Subcutaneous abdominal adipose tissue (tissue), 5 donors: ENCODE measurements around the gene SEMA6B.

Experiments
- H3K27ac ChIP-seq: one replicate; pipeline ENCODE4 v1.7.0; 2013; ENCODE audit warnings: low read depth, mild to moderate bottlenecking, inconsistent platforms, low read length, moderate library complexity
- H3K27me3 ChIP-seq, 5 donors: one replicate each; pipeline ENCODE4 v1.7.0; 2013; ENCODE audit warnings: low read length in 5 of 5, inconsistent platforms in 1 of 5; ENCODE audit not compliant: control insufficient read depth in 5 of 5, insufficient read depth in 4 of 5
- H3K36me3 ChIP-seq, 5 donors: one replicate each; pipeline ENCODE4 v1.7.0; 2013; ENCODE audit warnings: low read length in 5 of 5; ENCODE audit not compliant: control insufficient read depth in 5 of 5, insufficient read depth in 5 of 5
- H3K4me1 ChIP-seq, 5 donors: one replicate each; pipeline ENCODE4 v1.7.0; 2013; ENCODE audit warnings: low read length in 5 of 5, mild to moderate bottlenecking in 3 of 5, moderate library complexity in 1 of 5; ENCODE audit not compliant: control insufficient read depth in 5 of 5, insufficient read depth in 5 of 5
- H3K4me3 ChIP-seq, 5 donors: one replicate each; pipeline ENCODE4 v1.7.0; 2013; ENCODE audit warnings: low read length in 5 of 5, low read depth in 1 of 5
- H3K9ac ChIP-seq, 5 donors: one replicate each; pipeline ENCODE4 v1.7.0; 2013; ENCODE audit warnings: low read length in 5 of 5, mild to moderate bottlenecking in 4 of 5, moderate library complexity in 3 of 5
- H3K9me3 ChIP-seq, 5 donors: one replicate each; pipeline ENCODE4 v1.7.0; 2013; ENCODE audit warnings: low read length in 5 of 5; ENCODE audit not compliant: control insufficient read depth in 5 of 5
- donor health status: healthy.
- donor health status: healthy.
- donor health status: healthy.
- donor health status: healthy.
- donor health status: healthy.

SEMA6B gene

DNA sequence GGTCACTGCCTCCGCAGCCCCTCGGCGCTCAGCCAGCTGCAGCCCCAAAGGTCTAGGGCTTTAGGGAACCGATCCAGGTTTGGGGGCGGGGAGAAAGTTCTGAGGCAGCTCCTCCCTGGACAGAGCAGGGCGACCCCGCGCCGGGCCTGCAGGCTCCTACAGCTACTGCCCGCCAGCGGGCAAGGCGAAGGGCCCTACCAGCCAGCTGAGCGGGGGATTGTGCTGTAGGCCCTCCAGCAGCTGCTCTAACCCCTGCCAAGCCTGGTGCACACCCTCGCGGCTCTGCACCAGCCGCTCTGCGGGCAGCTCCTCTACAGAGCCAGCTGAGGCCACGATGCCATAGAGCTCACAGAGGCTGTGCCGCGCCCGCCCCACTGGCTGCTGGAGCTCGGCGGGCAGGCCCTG is 55.2 kb downstream of the SEMA6B start:
- H3K36me3 ChIP-seq = peaks cover 0 to 86% (median 76%) of the 10 kb centered on the region in 5 donors
- H3K9me3 ChIP-seq = no peaks in the 10 kb centered on the region
- H3K4me3 ChIP-seq = peak overlapping the region in 2 of 5 donors; percentile 6 to 35
- H3K4me1 ChIP-seq = peaks cover 9 to 69% (median 56%) of the 10 kb centered on the region in 5 donors
- H3K27me3 ChIP-seq = no peaks in the 10 kb centered on the region
- H3K27ac ChIP-seq = peak overlapping the region; percentile 90
- no peak overlapping the region for H3K9ac ChIP-seq

DNA sequence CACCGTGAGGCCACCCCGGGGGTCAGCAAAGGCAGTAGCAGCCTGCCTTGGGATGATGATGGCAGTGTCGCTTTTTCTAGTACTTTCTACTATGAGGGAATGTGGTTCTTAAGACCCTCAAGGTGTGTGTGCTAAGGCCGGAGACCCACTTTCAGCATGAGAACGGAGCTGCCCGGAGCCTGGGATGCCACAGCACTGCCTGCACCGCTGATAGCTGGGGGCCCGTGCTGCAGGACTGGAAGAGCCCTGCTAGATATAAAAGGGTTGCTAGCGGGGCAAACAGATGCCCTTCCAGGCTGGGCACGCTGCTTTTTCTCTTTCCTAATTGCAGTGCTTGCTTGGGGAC is 55.7 kb downstream of the SEMA6B start:
- peak overlapping the region; percentile 90 for H3K27ac ChIP-seq
- peak overlapping the region in 1 of 5 donors; percentile 35 for H3K4me3 ChIP-seq
- peaks cover 0 to 87% (median 76%) of the 10 kb centered on the region in 5 donors for H3K36me3 ChIP-seq
- no peak overlapping the region for H3K9ac ChIP-seq
- H3K9me3 ChIP-seq = no peaks in the 10 kb centered on the region
- no peaks in the 10 kb centered on the region for H3K27me3 ChIP-seq
- H3K4me1 ChIP-seq = peaks cover 9 to 69% (median 56%) of the 10 kb centered on the region in 5 donors

DNA sequence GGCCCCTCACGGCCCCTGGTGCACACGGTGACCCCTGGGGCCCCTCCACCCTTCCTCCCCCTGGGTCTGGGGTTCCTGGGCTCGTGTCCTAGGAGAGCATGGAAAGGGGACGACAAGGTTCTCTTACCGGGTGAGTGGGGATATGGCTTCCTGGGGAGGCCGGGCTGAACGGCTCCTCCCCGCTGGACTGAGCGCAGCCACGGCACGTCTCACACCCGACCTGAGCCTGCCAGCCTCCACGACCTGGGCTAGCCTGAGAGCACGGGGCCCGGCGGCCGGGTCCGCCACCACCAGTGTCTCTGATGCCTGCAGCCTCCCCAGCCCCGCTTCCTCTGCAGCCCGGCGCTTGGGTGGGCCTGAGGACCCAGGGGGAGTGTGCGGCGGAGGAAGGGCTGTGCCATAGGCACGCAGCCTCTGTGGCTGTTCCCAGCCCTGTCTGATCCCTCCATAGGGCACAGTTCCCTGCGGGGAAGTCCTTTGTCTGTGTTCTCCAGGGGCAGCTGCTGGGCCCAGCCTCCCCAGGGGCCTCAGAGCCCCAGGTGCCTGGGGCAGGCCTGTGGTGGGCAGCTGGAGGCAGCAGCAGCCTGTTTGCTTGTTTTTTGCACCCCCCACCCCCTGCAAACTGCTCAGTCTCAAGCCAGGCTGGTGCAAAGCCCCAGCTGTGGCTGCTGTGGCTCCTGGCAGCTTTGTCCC is 56.2 kb downstream of the SEMA6B start:
- H3K36me3 ChIP-seq = peaks cover 0 to 88% (median 77%) of the 10 kb centered on the region in 5 donors
- H3K9me3 ChIP-seq = no peaks in the 10 kb centered on the region
- no peaks in the 10 kb centered on the region for H3K27me3 ChIP-seq
- peak overlapping the region in 1 of 5 donors; percentile 35 for H3K4me3 ChIP-seq
- H3K4me1 ChIP-seq = peaks cover 9 to 64% (median 53%) of the 10 kb centered on the region in 5 donors
- no peak overlapping the region for H3K9ac ChIP-seq
- H3K27ac ChIP-seq = peak overlapping the region; percentile 90

DNA sequence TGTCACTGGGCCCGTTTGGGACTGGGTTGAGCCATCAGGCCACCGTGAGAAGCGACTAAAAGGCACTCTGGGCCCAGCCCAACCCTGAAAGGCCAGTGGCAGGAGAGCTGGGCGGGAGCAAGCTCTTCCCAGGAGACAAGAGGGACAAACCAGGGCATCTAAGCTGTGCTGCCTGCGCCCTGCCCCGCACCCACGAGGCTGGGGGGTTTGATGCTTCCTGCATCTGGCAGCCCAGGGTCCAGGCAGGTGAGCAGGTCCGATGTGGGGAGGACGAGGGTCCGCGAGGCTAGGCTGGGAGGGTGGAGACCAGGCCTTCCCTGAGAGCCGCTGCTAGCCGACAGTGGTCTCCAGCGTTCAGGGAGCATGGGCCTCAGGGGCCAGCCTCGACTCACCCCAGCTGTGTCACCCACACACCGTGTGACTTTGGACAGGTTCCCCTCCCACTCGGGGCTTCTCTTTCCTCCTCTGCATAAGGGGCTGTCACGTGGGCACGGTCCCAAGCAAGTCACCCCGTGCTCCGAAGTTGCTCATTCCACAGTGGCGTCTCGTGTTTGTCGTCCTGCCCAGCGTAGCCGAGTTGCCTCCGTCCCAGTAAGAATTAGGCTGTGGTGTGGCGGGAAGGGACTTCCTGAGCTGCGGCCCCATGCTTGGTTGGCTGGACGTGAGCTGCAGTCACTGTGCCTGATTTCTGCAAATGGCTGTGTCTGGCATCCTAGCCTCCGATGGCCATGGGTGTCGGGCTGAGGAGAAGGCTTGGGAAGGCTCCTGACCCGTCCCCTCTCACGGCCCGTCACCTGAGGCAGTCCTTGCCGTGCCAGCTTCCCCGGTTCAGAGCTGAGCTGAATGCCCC is 57.0 kb downstream of the SEMA6B start:
- peaks cover 9 to 56% (median 47%) of the 10 kb centered on the region in 5 donors for H3K4me1 ChIP-seq
- H3K4me3 ChIP-seq = no peak overlapping the region
- H3K9me3 ChIP-seq = no peaks in the 10 kb centered on the region
- H3K27ac ChIP-seq = peak overlapping the region; percentile 65
- no peaks in the 10 kb centered on the region for H3K27me3 ChIP-seq
- peak overlapping the region in 1 of 5 donors; percentile 2 for H3K9ac ChIP-seq
- H3K36me3 ChIP-seq = peaks cover 0 to 93% (median 79%) of the 10 kb centered on the region in 5 donors

DNA sequence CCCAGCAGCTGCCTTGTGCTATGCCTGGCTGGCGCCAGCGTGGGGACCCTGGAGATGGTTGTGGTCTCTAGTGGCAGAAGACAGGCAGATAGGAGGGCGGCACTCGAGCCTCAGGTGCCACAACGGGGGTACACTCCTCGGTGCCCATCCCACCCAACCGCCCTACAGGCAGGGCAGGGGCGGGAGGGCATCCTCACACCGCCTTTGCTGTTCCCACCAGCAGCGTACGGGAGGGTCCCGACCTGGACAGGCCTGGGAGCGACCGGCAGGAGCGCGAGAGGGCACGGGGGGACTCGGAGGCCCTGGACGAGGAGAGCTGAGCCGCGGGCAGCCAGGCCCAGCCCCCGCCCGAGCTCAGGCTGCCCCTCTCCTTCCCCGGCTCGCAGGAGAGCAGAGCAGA is 57.8 kb downstream of the SEMA6B start:
- no peaks in the 10 kb centered on the region for H3K27me3 ChIP-seq
- peaks cover 0 to 91% (median 76%) of the 10 kb centered on the region in 5 donors for H3K36me3 ChIP-seq
- H3K27ac ChIP-seq = peak overlapping the region; percentile 65
- H3K9me3 ChIP-seq = no peaks in the 10 kb centered on the region
- H3K9ac ChIP-seq = no peak overlapping the region
- H3K4me1 ChIP-seq = peaks cover 9 to 48% (median 39%) of the 10 kb centered on the region in 5 donors
- no peak overlapping the region for H3K4me3 ChIP-seq

DNA sequence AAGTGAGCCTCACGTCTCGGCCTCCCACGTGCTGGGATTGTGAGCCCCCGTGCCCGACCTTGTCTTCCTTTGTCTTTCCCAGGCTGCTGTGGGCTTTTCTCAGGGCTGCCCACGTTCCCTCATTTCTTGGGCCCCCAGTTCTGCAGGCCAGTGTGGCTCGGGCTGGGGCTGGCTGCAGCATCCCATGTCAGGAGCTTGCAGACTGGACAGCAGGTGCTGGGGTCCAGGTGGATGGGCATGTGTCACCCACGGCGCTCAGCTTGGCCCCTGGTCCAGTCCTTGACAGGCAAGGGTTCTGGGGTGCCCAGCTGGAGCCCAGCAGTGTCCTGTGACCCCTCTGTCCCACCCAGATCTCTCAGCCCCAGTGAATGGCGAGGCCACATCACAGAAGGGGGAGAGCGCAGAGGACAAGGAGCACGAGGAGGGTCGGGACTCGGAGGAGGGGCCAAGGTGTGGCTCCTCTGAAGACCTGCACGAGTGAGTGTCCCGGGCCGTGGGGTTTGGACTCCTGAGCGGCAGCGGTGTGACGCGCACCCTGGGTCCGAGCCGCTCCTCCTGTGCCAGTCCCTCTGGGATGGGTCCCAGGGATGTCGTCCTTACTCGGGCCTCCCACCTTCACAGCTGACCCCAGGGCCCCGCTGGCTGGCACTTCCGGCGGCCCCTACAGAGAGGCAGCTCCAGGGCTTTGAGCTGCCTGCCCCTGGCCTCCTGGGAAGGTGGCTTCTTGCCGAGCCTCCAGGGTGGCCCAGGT is 58.5 kb downstream of the SEMA6B start:
- no peak overlapping the region for H3K9ac ChIP-seq
- H3K9me3 ChIP-seq = no peaks in the 10 kb centered on the region
- H3K4me1 ChIP-seq = peaks cover 9 to 42% (median 33%) of the 10 kb centered on the region in 5 donors
- H3K4me3 ChIP-seq = no peak overlapping the region
- peak overlapping the region; percentile 65 for H3K27ac ChIP-seq
- H3K36me3 ChIP-seq = peaks cover 0 to 91% (median 80%) of the 10 kb centered on the region in 5 donors
- H3K27me3 ChIP-seq = no peaks in the 10 kb centered on the region

DNA sequence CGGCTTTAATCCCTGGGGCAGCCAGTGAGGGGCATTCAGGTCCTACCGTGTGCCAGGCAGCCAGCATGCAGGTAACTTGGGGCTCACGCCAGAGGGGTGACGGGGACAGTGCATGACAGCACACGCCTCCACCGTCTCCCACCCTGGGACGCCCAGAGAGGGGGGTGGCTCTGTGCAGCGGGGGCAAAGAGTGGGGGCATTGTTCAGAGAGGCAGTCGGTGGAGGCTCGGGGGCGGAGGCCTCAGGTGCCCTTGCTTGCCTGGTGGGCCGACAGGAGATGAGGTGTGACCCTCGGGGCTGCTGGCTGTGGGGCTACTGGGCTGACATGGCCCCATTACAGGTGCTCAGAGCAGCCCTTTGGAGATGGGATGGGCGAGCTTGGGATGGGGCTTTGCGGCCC is 59.6 kb downstream of the SEMA6B start:
- Histone ChIP-seq H3K27me3 (no peaks in the 10 kb centered on the region), H3K4me3 (no peak overlapping the region), H3K36me3 (peaks cover 0 to 90% (median 80%) of the 10 kb centered on the region in 5 donors)

DNA sequence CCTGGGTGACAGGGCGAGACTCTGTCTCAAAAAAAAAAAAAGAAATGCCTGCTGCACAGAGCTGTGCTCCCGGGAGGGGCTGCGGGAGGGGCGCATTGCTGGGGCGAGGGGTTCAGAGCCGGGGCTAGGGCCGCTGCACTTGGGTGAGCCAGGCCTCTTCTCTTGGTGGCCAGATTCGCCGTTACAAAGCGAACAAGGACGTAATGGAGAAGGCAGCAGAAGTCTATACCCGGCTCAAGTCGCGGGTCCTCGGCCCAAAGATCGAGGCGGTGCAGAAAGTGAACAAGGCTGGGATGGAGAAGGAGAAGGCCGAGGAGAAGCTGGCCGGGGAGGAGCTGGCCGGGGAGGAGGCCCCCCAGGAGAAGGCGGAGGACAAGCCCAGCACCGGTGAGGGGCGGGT is 60.2 kb downstream of the SEMA6B start:
- no peak overlapping the region for H3K9ac ChIP-seq
- H3K27ac ChIP-seq = no peak overlapping the region
- no peaks in the 10 kb centered on the region for H3K9me3 ChIP-seq
- H3K4me3 ChIP-seq = no peak overlapping the region
- peaks cover 0 to 90% (median 80%) of the 10 kb centered on the region in 5 donors for H3K36me3 ChIP-seq
- no peaks in the 10 kb centered on the region for H3K27me3 ChIP-seq
- peaks cover 3 to 30% (median 25%) of the 10 kb centered on the region in 5 donors for H3K4me1 ChIP-seq

More for the DNA sequence above, 59.6 kb downstream of the SEMA6B start:
- H3K4me1 ChIP-seq = peaks cover 3 to 35% (median 30%) of the 10 kb centered on the region in 5 donors
- H3K9me3 ChIP-seq = no peaks in the 10 kb centered on the region
- no peak overlapping the region for H3K27ac ChIP-seq
- no peak overlapping the region for H3K9ac ChIP-seq

DNA sequence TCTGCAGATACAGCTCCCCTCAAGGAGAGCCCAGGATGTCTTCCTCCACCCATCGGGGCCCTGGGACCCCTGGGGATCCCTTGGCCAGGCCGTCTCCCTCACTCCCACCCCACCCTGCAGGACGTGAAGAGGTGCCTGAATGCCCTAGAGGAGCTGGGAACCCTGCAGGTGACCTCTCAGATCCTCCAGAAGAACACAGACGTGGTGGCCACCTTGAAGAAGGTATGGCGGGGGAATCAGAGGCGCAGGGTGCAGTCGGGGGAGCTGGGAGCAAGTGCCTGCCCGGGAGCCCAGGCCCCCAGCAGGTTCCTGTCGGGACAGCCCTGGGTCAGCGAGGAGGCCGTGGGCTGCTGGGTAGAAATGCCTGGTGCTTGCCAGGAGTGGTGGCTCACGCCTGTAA is 60.8 kb downstream of the SEMA6B start:
- Histone ChIP-seq H3K36me3 (peaks cover 0 to 90% (median 79%) of the 10 kb centered on the region in 5 donors), H3K27me3 (no peaks in the 10 kb centered on the region), H3K4me1 (peaks cover 3 to 24% (median 18%) of the 10 kb centered on the region in 5 donors), H3K4me3 (no peak overlapping the region), H3K9ac (no peak overlapping the region), H3K9me3 (no peaks in the 10 kb centered on the region), H3K27ac (no peak overlapping the region)
